RWPE2 (cell line): Measurements from ENCODE around the gene ZMIZ1.
A peak's percentile ranks its signal among the peaks of the same experiment; 100 is the strongest.

Experiments used
- ATAC-seq: fragments of 200-7000 bp; cut with Tn5 transposase; 3 replicates; pipeline ENCODE4 v1.9.1; 2021; ENCODE audit warnings: low read depth
- DNase-seq: peaks from one replicate; pipeline ENCODE4 v3.0.0-alpha.2; 2020; ENCODE audit warnings: low spot score
- H3K27ac ChIP-seq: fragments of 450-650 bp; 2 replicates; pipeline ENCODE4 v1.5.1; 2017; ENCODE audit warnings: mild to moderate bottlenecking; ENCODE audit not compliant: poor library complexity, severe bottlenecking
- H3K27me3 ChIP-seq: fragments of 250-450 bp; sonication (Bioruptor Pico); 2 replicates; pipeline ENCODE4 v1.5.1; 2021; ENCODE audit warnings: mild to moderate bottlenecking, moderate library complexity; ENCODE audit not compliant: insufficient read depth, poor library complexity, severe bottlenecking
- H3K36me3 ChIP-seq: fragments of 250-450 bp; sonication (Bioruptor Pico); 2 replicates; pipeline ENCODE4 v1.5.1; 2020; ENCODE audit warnings: low read depth, mild to moderate bottlenecking, moderate library complexity
- H3K4me1 ChIP-seq: fragments of 250-450 bp; sonication (Bioruptor Pico); 2 replicates; pipeline ENCODE4 v1.5.1; 2021; ENCODE audit warnings: mild to moderate bottlenecking, moderate library complexity; ENCODE audit not compliant: insufficient read depth, poor library complexity, severe bottlenecking
- H3K4me3 ChIP-seq: fragments of 250-450 bp; sonication (Bioruptor Pico); 2 replicates; pipeline ENCODE4 v1.5.1; 2021; ENCODE audit warnings: mild to moderate bottlenecking, moderate library complexity; ENCODE audit not compliant: severe bottlenecking
- H3K9me3 ChIP-seq: fragments of 250-450 bp; sonication (Bioruptor Pico); 2 replicates; pipeline ENCODE4 v1.5.1; 2021; ENCODE audit warnings: mild to moderate bottlenecking, moderate library complexity; ENCODE audit not compliant: severe bottlenecking
- CTCF ChIP-seq: fragments of 450-650 bp; IDR thresholded peaks from one replicate; pipeline ENCODE4 v1.5.1; 2017; ENCODE audit warnings: mild to moderate bottlenecking, moderate library complexity; ENCODE audit not compliant: poor library complexity, severe bottlenecking

The ZMIZ1 gene

GRCh38 chr10:79162861-79163665 is 94.3 kb downstream of the ZMIZ1 start:
- no peak for TF ChIP-seq CTCF
- no peaks in the 10 kb centered on the region for H3K27me3 ChIP-seq
- H3K36me3 ChIP-seq, result no peaks in the 10 kb centered on the region; the same call in 1 of the 2 replicates
- peak; percentile 48 for ATAC-seq
- peaks cover 18% of the 10 kb centered on the region for H3K4me1 ChIP-seq
- DNase-seq, result no peak
- H3K4me3 ChIP-seq, result no peak overlapping the region
- no peaks in the 10 kb centered on the region for H3K9me3 ChIP-seq
- H3K27ac ChIP-seq, result peak overlapping the region; percentile 29

DNA sequence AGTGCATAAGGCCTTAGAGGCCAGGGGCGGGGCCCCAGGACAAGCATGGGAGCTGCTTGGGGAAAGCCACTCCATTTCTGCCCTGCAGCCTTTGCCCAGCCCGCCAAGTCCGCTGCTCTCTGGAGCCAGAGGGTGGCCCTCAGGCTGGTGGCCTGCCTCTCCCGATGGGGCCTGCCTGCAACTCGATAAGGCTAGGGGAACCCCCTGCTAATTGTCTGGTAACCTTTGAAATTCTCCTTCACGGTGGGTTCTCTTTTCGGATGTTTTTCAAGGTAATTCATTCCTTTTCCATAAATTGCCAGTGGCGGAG is 94.9 kb downstream of the ZMIZ1 start:
- Histone ChIP-seq H3K4me3 (no peak overlapping the region), H3K27me3 (no peaks in the 10 kb centered on the region), H3K27ac (peak overlapping the region; percentile 29), H3K9me3 (no peaks in the 10 kb centered on the region), H3K36me3 (no peaks in the 10 kb centered on the region; the same call in 1 of the 2 replicates), H3K4me1 (peaks cover 12% of the 10 kb centered on the region)
- ATAC-seq, result no peak
- DNase-seq, result no peak
- no peak for TF ChIP-seq CTCF

GRCh38 chr10:79164075-79164474 is 95.3 kb downstream of the ZMIZ1 start:
- no peak for DNase-seq
- Histone ChIP-seq H3K27ac (no peak overlapping the region), H3K4me3 (no peak overlapping the region), H3K27me3 (no peaks in the 10 kb centered on the region), H3K36me3 (no peaks in the 10 kb centered on the region; the same call in 1 of the 2 replicates), H3K4me1 (peaks cover 8% of the 10 kb centered on the region), H3K9me3 (no peaks in the 10 kb centered on the region)
- ATAC-seq, result no peak
- TF ChIP-seq CTCF, result no peak

DNA sequence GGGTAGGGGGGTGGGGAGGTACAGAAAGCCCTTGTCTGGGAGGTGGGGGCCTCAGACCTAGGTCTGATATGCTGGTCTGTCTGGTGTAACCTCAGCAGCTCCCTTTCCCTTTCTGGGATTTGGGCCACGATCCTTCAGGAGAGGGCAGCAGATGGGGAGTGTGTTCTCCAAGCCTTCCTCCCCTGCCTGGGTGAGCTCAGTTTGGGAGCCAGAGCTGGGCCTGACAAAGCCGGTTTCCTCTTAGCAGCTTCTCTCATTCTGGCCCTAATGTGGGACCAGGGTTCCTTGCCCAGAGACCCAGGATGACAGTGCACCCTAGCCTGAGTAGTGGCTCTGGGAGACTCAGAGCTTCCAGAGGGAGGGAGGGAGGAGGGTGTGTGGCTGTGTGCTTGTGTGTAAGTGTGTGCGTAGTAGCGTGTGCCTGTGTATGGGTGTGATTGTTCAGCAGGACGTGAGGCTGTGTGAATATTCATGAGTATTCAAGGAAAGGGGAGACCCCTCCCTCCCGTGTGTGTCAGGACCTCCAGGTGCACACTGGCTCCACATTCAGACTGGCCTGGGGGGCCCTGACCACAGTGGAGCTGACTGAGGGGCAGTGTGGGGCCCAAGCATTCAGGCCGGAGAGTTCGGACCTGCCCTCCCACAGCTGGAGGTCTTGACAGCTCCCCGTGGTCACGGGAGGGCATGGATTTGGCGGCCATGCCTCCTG is 96.5 kb downstream of the ZMIZ1 start:
- Histone ChIP-seq H3K27ac (no peak overlapping the region), H3K4me1 (peaks cover 5% of the 10 kb centered on the region)
- DNase-seq, result no peak

More for the DNA sequence above, 96.5 kb downstream of the ZMIZ1 start:
- no peak overlapping the region for H3K4me3 ChIP-seq
- ATAC-seq, result no peak
- no peaks in the 10 kb centered on the region for H3K9me3 ChIP-seq
- no peak for TF ChIP-seq CTCF
- no peaks in the 10 kb centered on the region for H3K27me3 ChIP-seq
- H3K36me3 ChIP-seq, result peaks cover 5% of the 10 kb centered on the region
